OCI-LY7 (cell line): ENCODE measurements around the gene GOLGA8G.
"Not testable (repeated sequence)": the region's sequence is repeated elsewhere in the genome, so short reads cannot be mapped to it uniquely, and the experiment has no call there.

Source experiments
- EZH2phosphoT487 ChIP-seq: fragments of 200-600 bp; sonication (generic); IDR thresholded peaks from 2 replicates; pipeline ENCODE4 v1.6.1; 2018; ENCODE audit warnings: low read depth, borderline replicate concordance, mild to moderate bottlenecking, mixed run types, antibody characterized with exemption, low read length, moderate library complexity, mixed read lengths
- TF ChIP-seq, protein P1 (sequence below): fragments of 200-600 bp; sonication (generic); conservative IDR thresholded peaks from 2 replicates; pipeline ENCODE4 v1.5.1; 2014; ENCODE audit warnings: mild to moderate bottlenecking, antibody characterized with exemption, low read length, moderate library complexity, mixed read lengths

DNA sequence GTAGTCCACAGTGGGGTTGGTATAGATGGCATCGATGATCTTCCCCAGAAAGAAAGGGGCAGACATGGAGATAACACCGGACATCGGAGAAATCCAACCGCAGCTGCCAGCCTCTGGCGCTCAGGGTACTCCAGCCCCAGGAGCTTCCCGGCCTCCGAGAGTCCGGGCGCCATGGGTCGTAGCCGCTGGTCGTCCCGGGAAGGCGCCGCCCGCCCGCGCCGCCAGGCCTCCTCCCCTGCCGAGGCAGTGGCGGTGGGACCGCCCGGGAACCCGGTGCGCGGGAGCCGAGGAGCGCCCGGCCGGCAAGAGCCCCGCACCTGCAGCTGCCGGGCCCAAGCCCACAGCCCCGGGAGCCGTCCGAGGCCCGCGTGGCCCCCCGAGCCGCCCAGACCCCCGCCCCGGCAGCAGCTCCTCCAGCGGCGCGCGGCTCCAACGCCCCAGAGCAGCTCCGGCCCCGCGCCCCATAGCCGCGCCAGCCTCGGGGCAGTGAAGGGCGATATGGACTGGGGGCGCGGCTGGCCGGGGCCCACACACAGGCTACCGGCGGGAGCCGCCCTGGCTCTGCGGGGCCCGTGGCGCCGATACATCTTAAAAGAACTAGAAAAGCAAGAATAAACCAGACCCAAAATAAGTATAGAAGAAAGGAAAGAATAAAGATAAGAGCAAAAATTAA lies 24.4 kb downstream of the GOLGA8G start:
- TF ChIP-seq, protein P1, sequence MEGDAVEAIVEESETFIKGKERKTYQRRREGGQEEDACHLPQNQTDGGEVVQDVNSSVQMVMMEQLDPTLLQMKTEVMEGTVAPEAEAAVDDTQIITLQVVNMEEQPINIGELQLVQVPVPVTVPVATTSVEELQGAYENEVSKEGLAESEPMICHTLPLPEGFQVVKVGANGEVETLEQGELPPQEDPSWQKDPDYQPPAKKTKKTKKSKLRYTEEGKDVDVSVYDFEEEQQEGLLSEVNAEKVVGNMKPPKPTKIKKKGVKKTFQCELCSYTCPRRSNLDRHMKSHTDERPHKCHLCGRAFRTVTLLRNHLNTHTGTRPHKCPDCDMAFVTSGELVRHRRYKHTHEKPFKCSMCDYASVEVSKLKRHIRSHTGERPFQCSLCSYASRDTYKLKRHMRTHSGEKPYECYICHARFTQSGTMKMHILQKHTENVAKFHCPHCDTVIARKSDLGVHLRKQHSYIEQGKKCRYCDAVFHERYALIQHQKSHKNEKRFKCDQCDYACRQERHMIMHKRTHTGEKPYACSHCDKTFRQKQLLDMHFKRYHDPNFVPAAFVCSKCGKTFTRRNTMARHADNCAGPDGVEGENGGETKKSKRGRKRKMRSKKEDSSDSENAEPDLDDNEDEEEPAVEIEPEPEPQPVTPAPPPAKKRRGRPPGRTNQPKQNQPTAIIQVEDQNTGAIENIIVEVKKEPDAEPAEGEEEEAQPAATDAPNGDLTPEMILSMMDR = not testable (repeated sequence)
- not testable (repeated sequence) for TF ChIP-seq EZH2phosphoT487
